OCI-LY1 (cell line): ENCODE measurements around the gene TP53RK.

Experiments used
- H2AFZ ChIP-seq: fragments of 200-600 bp; sonication (generic), shearing (Covaris generic); 2 replicates; pipeline ENCODE4 v1.6.0; 2014; ENCODE audit warnings: antibody characterized with exemption, mild to moderate bottlenecking, low read length
- H3F3A ChIP-seq: fragments of 200-600 bp; sonication (generic), shearing (Covaris generic); 2 replicates; pipeline ENCODE4 v1.6.0; 2014; ENCODE audit warnings: mild to moderate bottlenecking, antibody characterized with exemption, low read length, moderate library complexity; ENCODE audit not compliant: insufficient read depth
- H3K27ac ChIP-seq: fragments of 200-600 bp; sonication (generic); 2 replicates; pipeline ENCODE4 v1.5.1; 2014; ENCODE audit warnings: low read length, mixed run types, mild to moderate bottlenecking, low read depth; ENCODE audit not compliant: poor library complexity, severe bottlenecking
- H3K27me3 ChIP-seq: fragments of 200-600 bp; sonication (generic); 2 replicates; pipeline ENCODE4 v1.6.0; 2014; ENCODE audit warnings: antibody characterized with exemption, mild to moderate bottlenecking, low read length, moderate library complexity; ENCODE audit not compliant: insufficient read depth
- H3K36me3 ChIP-seq: fragments of 200-600 bp; sonication (generic); 2 replicates; pipeline ENCODE4 v1.6.1; 2014; ENCODE audit warnings: mild to moderate bottlenecking, antibody characterized with exemption, low read length, moderate library complexity, mixed read lengths; ENCODE audit not compliant: insufficient read depth
- H3K4me1 ChIP-seq: fragments of 200-600 bp; sonication (generic); 2 replicates; pipeline ENCODE4 v1.5.1; 2014; ENCODE audit warnings: mild to moderate bottlenecking, low read length, moderate library complexity; ENCODE audit not compliant: insufficient read depth, severe bottlenecking
- H3K4me2 ChIP-seq: fragments of 200-600 bp; sonication (generic), shearing (Covaris generic); 2 replicates; pipeline ENCODE4 v1.6.1; 2014; ENCODE audit warnings: low read length
- H3K4me3 ChIP-seq: fragments of 200-600 bp; sonication (generic); 2 replicates; pipeline ENCODE4 v1.5.1; 2014; ENCODE audit warnings: low read length, low read depth, mild to moderate bottlenecking, mixed read lengths; ENCODE audit not compliant: poor library complexity, severe bottlenecking
- H3K79me2 ChIP-seq: fragments of 200-600 bp; shearing (Covaris generic); 2 replicates; pipeline ENCODE4 v1.6.1; 2016; ENCODE audit warnings: mixed run types, low read length, mixed read lengths; ENCODE audit not compliant: insufficient read depth
- H3K9ac ChIP-seq: fragments of 200-600 bp; sonication (generic), shearing (Covaris generic); 2 replicates; pipeline ENCODE4 v1.6.1; 2014; ENCODE audit warnings: mild to moderate bottlenecking, low read length, mixed read lengths
- H3K9me2 ChIP-seq: fragments of 200-600 bp; sonication (generic), shearing (Covaris generic); 2 replicates; pipeline ENCODE4 v1.6.1; 2014; ENCODE audit warnings: low read depth, mild to moderate bottlenecking, low read length, mixed read lengths
- H3K9me3 ChIP-seq: fragments of 200-600 bp; shearing (Covaris generic); 2 replicates; pipeline ENCODE4 v1.6.1; 2014; ENCODE audit warnings: low read length, mixed read lengths
- H4K20me1 ChIP-seq: fragments of 200-600 bp; sonication (generic), shearing (Covaris generic); 2 replicates; pipeline ENCODE4 v1.6.0; 2016; ENCODE audit warnings: mild to moderate bottlenecking, low read length; ENCODE audit not compliant: insufficient read depth
- EZH2 ChIP-seq: fragments of 200-600 bp; sonication (generic), shearing (Covaris generic); IDR thresholded peaks from 2 replicates; pipeline ENCODE4 v1.8.0; 2017; ENCODE audit warnings: borderline replicate concordance, mixed run types, mild to moderate bottlenecking, antibody characterized with exemption, low read length, moderate library complexity, mixed read lengths
- TF ChIP-seq, protein P1 (sequence below): fragments of 200-600 bp; sonication (generic), shearing (Covaris generic); IDR thresholded peaks from 2 replicates; pipeline ENCODE4 v1.5.1; 2017; ENCODE audit warnings: mild to moderate bottlenecking, antibody characterized with exemption, low read length, moderate library complexity, mixed read lengths

TP53RK gene

DNA sequence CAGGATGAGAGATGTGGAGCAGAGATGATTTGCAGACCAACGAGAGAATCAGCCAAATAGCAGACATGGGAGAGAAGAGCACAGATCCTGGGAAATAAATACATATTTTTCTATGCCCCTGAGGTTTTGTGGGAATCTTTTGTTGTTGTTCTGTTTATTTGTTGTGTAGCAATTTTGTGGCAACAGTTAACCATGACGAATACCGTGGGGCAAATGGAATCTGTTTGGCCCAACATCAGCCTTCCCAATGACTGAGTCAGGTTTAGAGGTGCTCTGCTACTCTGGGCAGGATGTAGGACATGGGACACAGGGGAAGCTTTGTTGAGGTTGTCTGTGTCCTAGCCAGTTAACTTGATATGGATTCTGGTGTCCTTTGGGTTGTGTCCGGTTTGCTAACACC, 12.3 kb upstream of the TP53RK start:
- H4K20me1 ChIP-seq, result no peaks in the 10 kb centered on the region
- no peak overlapping the region for H2AFZ ChIP-seq
- no peaks in the 10 kb centered on the region for H3F3A ChIP-seq
- no peak overlapping the region for H3K4me3 ChIP-seq
- H3K9me3 ChIP-seq, result no peaks in the 10 kb centered on the region
- no peaks in the 10 kb centered on the region for H3K4me1 ChIP-seq
- H3K9me2 ChIP-seq, result no peaks in the 10 kb centered on the region
- no peak overlapping the region for H3K27ac ChIP-seq
- H3K27me3 ChIP-seq, result peaks cover 10% of the 10 kb centered on the region; the same call in 1 of the 2 replicates
- no peaks in the 10 kb centered on the region for H3K79me2 ChIP-seq
- H3K36me3 ChIP-seq, result no peaks in the 10 kb centered on the region; the same call in 1 of the 2 replicates
- no peak for TF ChIP-seq EZH2
- TF ChIP-seq, protein P1, sequence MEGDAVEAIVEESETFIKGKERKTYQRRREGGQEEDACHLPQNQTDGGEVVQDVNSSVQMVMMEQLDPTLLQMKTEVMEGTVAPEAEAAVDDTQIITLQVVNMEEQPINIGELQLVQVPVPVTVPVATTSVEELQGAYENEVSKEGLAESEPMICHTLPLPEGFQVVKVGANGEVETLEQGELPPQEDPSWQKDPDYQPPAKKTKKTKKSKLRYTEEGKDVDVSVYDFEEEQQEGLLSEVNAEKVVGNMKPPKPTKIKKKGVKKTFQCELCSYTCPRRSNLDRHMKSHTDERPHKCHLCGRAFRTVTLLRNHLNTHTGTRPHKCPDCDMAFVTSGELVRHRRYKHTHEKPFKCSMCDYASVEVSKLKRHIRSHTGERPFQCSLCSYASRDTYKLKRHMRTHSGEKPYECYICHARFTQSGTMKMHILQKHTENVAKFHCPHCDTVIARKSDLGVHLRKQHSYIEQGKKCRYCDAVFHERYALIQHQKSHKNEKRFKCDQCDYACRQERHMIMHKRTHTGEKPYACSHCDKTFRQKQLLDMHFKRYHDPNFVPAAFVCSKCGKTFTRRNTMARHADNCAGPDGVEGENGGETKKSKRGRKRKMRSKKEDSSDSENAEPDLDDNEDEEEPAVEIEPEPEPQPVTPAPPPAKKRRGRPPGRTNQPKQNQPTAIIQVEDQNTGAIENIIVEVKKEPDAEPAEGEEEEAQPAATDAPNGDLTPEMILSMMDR, result no peak
- H3K9ac ChIP-seq, result no peak overlapping the region
- H3K4me2 ChIP-seq, result no peak overlapping the region

DNA sequence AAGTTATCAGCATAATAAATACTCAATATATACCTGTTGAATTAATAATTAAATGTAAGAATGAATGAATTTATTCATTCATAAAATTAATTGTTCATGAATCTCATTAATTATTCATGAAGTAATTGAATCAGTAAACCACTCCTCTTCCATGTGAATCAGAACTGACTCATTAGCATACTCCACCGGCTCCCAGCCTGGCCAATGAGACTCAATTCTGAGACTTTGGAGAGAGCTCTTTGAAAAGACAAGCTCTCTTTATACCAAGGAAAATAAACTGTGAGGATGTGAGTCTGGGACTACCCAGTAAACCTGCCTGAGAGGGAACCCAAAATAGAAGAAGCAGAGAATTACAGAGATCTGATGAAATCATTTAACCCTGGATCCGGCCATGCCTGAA, 11.8 kb upstream of the TP53RK start:
- H3K4me2 ChIP-seq, result no peak overlapping the region
- H4K20me1 ChIP-seq, result no peaks in the 10 kb centered on the region
- no peak overlapping the region for H2AFZ ChIP-seq

DNA sequence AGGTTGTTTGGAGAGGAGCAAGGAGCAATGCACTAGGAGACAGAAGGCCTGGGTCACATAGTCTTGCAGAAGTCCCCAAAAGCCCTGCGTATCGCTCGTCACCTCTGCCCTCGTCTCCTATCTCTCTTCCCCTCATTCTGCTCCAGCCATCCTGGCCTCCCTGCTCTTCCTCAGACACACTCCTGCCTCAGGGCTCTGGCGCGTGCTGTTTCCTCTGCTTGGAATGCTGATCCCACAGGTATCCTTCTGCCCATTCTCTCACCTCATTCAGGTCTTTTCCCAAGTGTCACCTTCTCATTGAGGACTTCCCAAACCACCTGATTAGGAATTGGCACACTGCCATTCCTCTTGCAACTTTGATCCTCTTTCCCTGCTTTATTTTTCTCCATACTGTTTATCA, 11.2 kb upstream of the TP53RK start:
- no peak overlapping the region for H3K9ac ChIP-seq
- H3K27ac ChIP-seq, result no peak overlapping the region
- H3F3A ChIP-seq, result no peaks in the 10 kb centered on the region
- H3K27me3 ChIP-seq, result peaks cover 10% of the 10 kb centered on the region; the same call in 1 of the 2 replicates
- no peaks in the 10 kb centered on the region for H4K20me1 ChIP-seq
- TF ChIP-seq, protein P1, result no peak
- no peak for TF ChIP-seq EZH2
- no peak overlapping the region for H3K4me3 ChIP-seq
- H3K9me2 ChIP-seq, result no peaks in the 10 kb centered on the region
- H3K4me2 ChIP-seq, result no peak overlapping the region
- no peaks in the 10 kb centered on the region for H3K4me1 ChIP-seq
- no peaks in the 10 kb centered on the region for H3K9me3 ChIP-seq
- H3K36me3 ChIP-seq, result no peaks in the 10 kb centered on the region; the same call in 1 of the 2 replicates
- H2AFZ ChIP-seq, result no peak overlapping the region
- H3K79me2 ChIP-seq, result no peaks in the 10 kb centered on the region

More for the DNA sequence above, 11.8 kb upstream of the TP53RK start:
- Histone ChIP-seq H3K9ac (no peak overlapping the region), H3F3A (no peaks in the 10 kb centered on the region), H3K4me3 (no peak overlapping the region), H3K27me3 (peaks cover 10% of the 10 kb centered on the region; the same call in 1 of the 2 replicates), H3K27ac (no peak overlapping the region), H3K9me2 (no peaks in the 10 kb centered on the region), H3K4me1 (no peaks in the 10 kb centered on the region), H3K36me3 (no peaks in the 10 kb centered on the region; the same call in 1 of the 2 replicates), H3K9me3 (no peaks in the 10 kb centered on the region), H3K79me2 (no peaks in the 10 kb centered on the region)
- TF ChIP-seq, protein P1, result no peak
- no peak for TF ChIP-seq EZH2
